ENCODE data around the gene GATA2. TPM values are rescaled to one million over a fixed set of nuclear protein-coding genes. Genes with fewer than 3 reads are reported as not detected.

Gene GATA2
- total and polyA plus RNA-seq, 2 of the 8 experiments (the other 6 are each of a cell fraction or from before 2014, with no cell fraction given): 0.03 to 0.30 TPM

DNA sequence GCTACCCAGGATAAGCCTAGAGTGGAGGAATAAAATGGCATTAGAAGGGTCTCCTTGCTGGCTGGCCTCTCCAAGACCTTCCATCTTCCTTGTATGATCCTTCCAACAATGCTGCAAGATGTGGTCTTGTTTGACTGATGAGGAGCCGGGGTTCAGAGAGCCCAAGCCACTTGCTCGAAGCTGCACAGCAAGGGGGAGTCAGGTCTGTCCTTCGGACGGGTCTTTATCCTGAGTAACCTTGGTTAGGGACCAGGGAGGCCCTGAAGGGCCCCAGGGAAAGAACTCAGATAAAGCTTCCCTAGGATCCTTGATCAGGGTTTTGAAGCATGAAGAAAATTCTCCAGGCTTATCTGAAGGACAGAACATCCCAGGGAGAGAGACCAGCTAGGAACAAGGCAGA lies 19.3 kb downstream of the GATA2 start:
- Histone ChIP-seq H3K14ac (ENCODE audit: insufficient read length) (no peak overlapping the region), H4K5ac (ENCODE audit: insufficient read length, low read depth, low read length) (no peak overlapping the region), H3K79me1 (ENCODE audit: low read depth, low read length) (no peaks in the 10 kb centered on the region; the same call in 1 of the 2 replicates), H2AK5ac (ENCODE audit: low read depth, low read length) (no peak overlapping the region), H2BK120ac (replicated peaks; ENCODE audit: low read depth, low read length) (no peak overlapping the region), H3K18ac (ENCODE audit: extremely low read depth, low read length) (no peak overlapping the region), H3K23ac (ENCODE audit: insufficient read length) (no peak overlapping the region), H4K8ac (ENCODE audit: extremely low read depth, insufficient read depth, low read length) (no peak overlapping the region), H4K91ac (replicated peaks; ENCODE audit: insufficient read length, low read length) (no peak overlapping the region), H3K79me2 (ENCODE audit: control insufficient read depth in 1 of 2, insufficient read depth in 2 of 2, low read length in 2 of 2) (no peaks in the 10 kb centered on the region), H3K27ac (ENCODE audit: low read depth, low read length) (no peak overlapping the region), H2BK5ac (ENCODE audit: low read depth, low read length) (no peak overlapping the region), H3K4me2 (ENCODE audit: insufficient read depth in 1 of 2, low read depth in 2 of 2, low read length in 2 of 2) (peak overlapping the region in 1 of 2 experiments; percentile 38; a peak in 1 of 4 replicates), H2AFZ (ENCODE audit: low read length) (no peak overlapping the region), H3K4me1 (replicated peaks in 1 of 4; ENCODE audit: control insufficient read depth in 3 of 4, insufficient read depth in 4 of 4, low read length in 3 of 4) (peaks cover 0 to 17% (median 4%) of the 10 kb centered on the region in 4 experiments; a peak in 5 of 7 replicates), H3K9me3 (ENCODE audit: insufficient read depth in 2 of 2, low read depth in 1 of 2, low read length in 1 of 2) (0 out of 4 replicates have a peak, but pooled peaks cover 0 to 3% of the 10 kb centered on the region in 2 experiments), H3K4me3 (ENCODE audit: extremely low read depth in 1 of 4, insufficient read depth in 2 of 4, low read depth in 3 of 4, low read length in 4 of 4) (no peak overlapping the region), H2BK20ac (ENCODE audit: low read length) (no peak overlapping the region), H4K20me1 (replicated peaks in 1 of 2; ENCODE audit: control insufficient read depth in 1 of 2, insufficient read depth in 2 of 2, low read length in 2 of 2) (peaks cover 2 to 3% of the 10 kb centered on the region in 2 experiments), H3K9ac (replicated peaks in 1 of 4; ENCODE audit: extremely low read depth in 1 of 4, low read depth in 3 of 4, low read length in 3 of 4) (no peak overlapping the region), H3K23me2 (ENCODE audit: low read depth, low read length) (peaks cover 2% of the 10 kb centered on the region; the same call in 1 of the 2 replicates), H2BK15ac (ENCODE audit: low read length) (no peak overlapping the region), H3K4ac (replicated peaks; ENCODE audit: insufficient read length, low read depth, low read length) (no peak overlapping the region), H3K27me3 (replicated peaks in 1 of 4; ENCODE audit: control insufficient read depth in 3 of 4, extremely low read depth in 1 of 4, insufficient read depth in 3 of 4, low read length in 3 of 4) (peaks cover 52 to 91% (median 83%) of the 10 kb centered on the region in 4 experiments), H3K36me3 (ENCODE audit: control insufficient read depth in 2 of 4, insufficient read depth in 4 of 4, low read length in 3 of 4) (no peaks in the 10 kb centered on the region), H2BK12ac (ENCODE audit: low read depth, low read length) (no peak overlapping the region), H3K56ac (replicated peaks; ENCODE audit: insufficient read length, low read depth, low read length) (no peak overlapping the region)
- TF ChIP-seq TCF12 (IDR thresholded peaks at IDR 0.05; ENCODE audit: low read depth, low read length): 0 out of 2 replicates have a peak, but pooled peaks have one; percentile 44
- no peak for TF ChIP-seq NRF1 (IDR thresholded peaks at IDR 0.05; ENCODE audit: low read depth, low read length)
- TF ChIP-seq POLR2AphosphoS5 (IDR thresholded peaks at IDR 0.05; ENCODE audit: low read depth, low read length): peak; percentile 87
- no peak for TF ChIP-seq NANOG (IDR thresholded peaks at IDR 0.05; ENCODE audit: insufficient read depth, low read depth, low read length, poor library complexity, severe bottlenecking)
- peak; percentile 41; the same call in 1 of the 2 replicates for TF ChIP-seq KDM1A (IDR thresholded peaks at IDR 0.05; ENCODE audit: borderline replicate concordance, low read length)
- no peak for TF ChIP-seq BCL11A (IDR thresholded peaks at IDR 0.05; ENCODE audit: low read depth in 2 of 2, low read length in 2 of 2)
- CTCF ChIA-PET (ENCODE audit: partially characterized antibody): interaction anchor here (0.9 to 4.2 kb wide), 8 partner anchors 9 to 47 kb away, joined by 3 to 28 read pairs (median 6); no protein-coding TSS in a partner anchor
- POLR2A ChIA-PET (ENCODE audit: partially characterized antibody): interaction anchor here (1.3 kb wide), 1 partner anchor 9 kb away, joined by 4 read pairs; no protein-coding TSS in a partner anchor
- WGBS, 2 experiments (ENCODE audit: extremely low coverage in 1 of 2, insufficient coverage in 1 of 2, insufficient read length in 1 of 2, insufficient replicate concordance in 2 of 2, low coverage in 1 of 2, low lambda C conversion rate in 2 of 2, missing lambda C conversion rate in 1 of 2): 42% methylated on average over 4 of the region's 4 CpGs; no CpG with 5 or more reads in 1 of the 2 experiments
- FAIRE-seq (no peak), DNase-seq (ENCODE audit: low read depth in 1 of 2, low spot score in 2 of 2) (no peak)
